GM18520 (cell line): ENCODE measurements around the gene ARID1B.

Experiments
- ATAC-seq: cut with Tn5 transposase; IDR thresholded peaks from one replicate; pipeline ENCODE4 v1.9.1; 2021; ENCODE audit not compliant: unreplicated experiment

Gene ARID1B

DNA sequence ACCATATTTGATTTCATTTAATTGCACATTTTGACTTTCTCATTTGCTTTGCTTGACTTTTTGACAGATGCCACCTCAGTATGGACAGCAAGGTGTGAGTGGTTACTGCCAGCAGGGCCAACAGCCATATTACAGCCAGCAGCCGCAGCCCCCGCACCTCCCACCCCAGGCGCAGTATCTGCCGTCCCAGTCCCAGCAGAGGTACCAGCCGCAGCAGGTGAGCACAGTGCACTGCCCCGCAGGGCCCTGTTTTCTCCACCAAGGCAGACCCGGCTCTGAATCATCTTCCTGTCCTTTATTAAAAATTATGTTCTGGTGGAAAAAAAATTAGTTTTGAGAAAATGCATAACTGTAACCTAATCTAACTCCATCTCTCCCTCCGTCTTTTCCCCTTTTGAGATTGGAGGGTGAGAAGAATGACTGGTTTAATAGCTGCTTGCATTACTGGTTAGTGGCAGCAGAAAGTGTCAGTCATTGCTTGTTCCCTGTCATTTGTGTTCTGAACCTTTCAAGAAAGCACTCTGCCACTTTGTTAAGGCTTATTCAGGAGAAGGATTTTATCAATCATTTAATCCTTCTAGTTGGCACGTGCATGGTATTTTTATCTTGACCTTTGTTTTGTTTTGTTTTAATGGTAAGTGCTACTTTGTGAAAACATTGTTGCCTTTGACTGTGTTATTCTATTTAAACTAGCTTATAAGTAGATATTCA lies 124.3 kb downstream of the ARID1B start:
- no peak for ATAC-seq

- ATAC-seq: no peak
Observed at GRCh38 chr6:156902782-156903181, 125.6 kb downstream of the ARID1B start.

GRCh38 chr6:156904176-156904967 lies 127.2 kb downstream of the ARID1B start:
- ATAC-seq: no peak

DNA sequence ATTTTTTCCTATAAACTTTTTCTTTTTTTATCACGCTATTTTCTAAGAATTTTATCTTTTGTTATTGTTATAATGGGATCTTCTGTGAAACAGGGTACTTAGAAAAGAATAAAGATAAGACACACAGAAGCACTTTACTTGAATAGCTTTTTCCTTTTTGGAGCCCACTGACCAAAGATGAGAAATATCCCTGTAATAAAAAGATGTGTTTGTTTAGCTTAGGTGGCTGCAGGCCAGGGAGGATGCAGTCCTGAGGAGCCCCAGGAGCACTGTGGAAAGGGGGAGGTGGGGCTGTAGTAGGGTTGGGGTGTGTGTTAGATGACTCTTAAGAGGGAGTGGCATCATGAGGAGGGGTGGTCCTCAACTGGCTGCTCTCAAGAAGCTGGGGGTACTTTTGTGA lies 128.6 kb downstream of the ARID1B start:
- ATAC-seq: no peak

GRCh38 chr6:156906451-156906850 lies 129.3 kb downstream of the ARID1B start:
- no peak for ATAC-seq

DNA sequence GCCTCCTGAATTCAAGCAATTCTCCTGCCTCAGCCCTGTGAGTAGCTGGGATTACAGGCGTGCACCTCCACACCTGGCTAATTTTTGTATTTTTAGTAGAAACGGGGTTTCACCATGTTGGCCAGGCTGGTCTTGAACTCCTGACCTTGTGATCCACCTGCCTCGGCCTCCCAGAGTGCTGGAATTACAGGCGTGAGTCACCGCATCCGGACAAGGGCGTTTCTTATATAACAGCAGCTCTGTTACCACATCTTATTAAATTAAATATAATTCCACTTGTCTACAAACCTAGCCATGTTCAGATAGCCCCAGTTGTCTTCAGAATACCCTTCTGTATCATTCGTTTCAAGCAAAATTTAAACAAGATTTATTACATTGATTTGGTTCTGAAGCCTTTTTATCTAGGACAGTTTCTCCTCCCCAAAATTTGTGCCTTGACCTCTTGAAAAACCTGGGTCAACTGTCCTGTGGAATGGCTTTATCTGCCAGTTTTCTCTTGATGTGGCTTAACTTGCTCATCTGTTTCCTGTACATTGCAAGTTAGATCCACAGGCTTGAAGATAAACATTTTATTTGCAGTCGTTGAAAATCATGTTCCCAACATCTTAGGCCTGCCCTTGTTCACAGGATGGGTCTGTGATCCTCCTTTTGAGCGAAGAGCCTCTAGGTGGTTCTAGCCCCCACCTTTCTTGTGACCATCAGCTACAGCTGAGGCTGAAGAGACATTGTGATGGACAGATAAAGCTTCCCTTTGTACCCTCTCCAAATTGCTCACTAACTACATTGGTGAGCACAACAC lies 132.2 kb downstream of the ARID1B start:
- no peak for ATAC-seq

DNA sequence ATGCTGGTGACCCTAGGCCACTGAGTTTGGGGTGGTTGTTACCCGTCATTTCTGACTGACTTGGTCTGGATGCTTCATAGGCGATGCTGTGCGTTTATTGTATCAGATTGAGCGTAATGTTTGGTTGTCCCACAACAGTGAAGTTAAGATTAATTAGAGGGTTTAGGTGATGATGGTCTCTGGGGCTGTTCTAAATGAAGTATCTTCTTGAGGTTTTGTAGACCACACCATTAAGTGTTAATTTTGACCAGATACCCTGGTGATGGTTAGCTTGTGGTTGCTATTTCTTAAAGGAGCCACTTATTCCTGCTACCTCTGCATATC lies 132.8 kb downstream of the ARID1B start:
- no peak for ATAC-seq

GRCh38 chr6:156910938-156911337 lies 133.8 kb downstream of the ARID1B start:
- ATAC-seq: no peak

DNA sequence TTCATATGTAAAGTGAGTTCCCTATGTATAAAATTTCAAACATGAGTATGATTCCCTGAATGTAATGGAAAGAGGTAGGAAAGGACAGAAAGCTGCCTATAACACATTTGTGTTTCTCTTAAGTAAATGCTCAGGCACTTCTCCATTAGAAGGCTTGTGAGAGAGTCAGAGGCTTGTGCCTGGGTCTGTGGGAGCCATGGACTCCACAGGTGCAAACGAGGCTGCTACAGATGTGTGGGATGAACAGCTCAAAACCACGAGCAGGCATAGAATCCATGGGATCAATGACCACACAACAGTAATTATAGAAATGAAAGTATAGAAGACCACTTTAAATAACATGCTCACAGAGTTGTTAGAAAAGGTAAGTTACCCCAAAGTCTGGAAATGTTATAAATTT lies 134.4 kb downstream of the ARID1B start:
- no peak for ATAC-seq

GRCh38 chr6:156912431-156912830 lies 135.3 kb downstream of the ARID1B start:
- ATAC-seq: no peak

GRCh38 chr6:156914181-156914580 lies 137.0 kb downstream of the ARID1B start:
- no peak for ATAC-seq

DNA sequence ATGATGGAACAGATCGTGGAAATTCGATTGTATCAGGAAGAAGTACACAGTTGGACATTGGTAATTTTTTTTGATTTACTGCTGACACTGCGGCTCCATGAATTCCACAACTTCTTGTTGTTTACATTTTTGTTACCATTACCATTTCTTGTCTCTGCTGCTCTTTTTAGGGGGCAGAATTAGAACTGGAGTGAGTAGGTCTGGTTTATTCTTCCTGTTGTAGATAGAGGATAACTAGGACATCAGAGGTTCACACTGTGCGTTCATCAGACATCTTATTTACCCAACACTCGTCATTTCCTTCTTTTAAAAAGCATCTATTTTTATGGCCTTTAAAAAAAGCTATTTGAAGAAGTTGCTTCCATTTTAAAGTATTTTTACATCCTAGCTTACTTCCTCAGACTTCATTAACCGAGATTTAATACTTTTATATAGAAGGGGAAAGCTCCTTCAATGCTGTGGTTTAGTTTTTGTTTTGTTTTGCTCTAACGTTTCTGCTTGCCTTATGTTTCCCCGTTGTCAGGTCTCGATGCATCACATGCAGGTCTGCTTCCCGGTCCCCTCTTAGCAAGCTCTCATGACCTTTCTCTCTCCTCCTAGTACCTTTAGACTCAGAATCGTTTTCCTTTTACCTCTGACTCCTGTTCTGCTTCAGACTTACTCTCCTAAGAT lies 139.1 kb downstream of the ARID1B start:
- peak; percentile 30 for ATAC-seq

- ATAC-seq: peak; percentile 36
Observed at GRCh38 chr6:156917213-156917612, 140.0 kb downstream of the ARID1B start.

DNA sequence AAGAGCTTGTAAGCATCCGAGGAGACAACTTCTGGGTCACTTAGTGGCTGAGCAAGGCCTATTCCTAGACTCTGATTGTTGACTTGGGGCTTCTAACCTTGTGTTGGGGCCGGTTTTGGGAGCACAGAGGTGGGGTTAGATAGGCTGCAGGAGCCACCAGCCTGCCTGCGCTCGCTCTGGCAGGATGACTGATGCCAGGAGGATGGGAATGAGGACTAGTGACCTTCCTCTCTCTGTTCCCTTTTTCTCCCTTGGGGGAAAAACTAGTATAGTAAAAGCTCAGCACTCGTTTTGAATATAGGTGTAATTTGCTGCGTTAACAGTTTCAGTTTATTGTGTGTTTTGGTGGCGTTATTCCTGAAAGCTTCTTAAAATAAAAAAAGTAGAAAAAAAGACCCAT lies 141.5 kb downstream of the ARID1B start:
- no peak for ATAC-seq

GRCh38 chr6:156919370-156919769 lies 142.2 kb downstream of the ARID1B start:
- no peak for ATAC-seq

GRCh38 chr6:156919814-156920369 lies 142.7 kb downstream of the ARID1B start:
- ATAC-seq: no peak

GRCh38 chr6:156924246-156924645 lies 147.1 kb downstream of the ARID1B start:
- ATAC-seq: no peak

- ATAC-seq: no peak
Observed at GRCh38 chr6:156925026-156925425, 147.8 kb downstream of the ARID1B start.

- no peak for ATAC-seq
Observed at GRCh38 chr6:156925718-156926607, 148.8 kb downstream of the ARID1B start.

DNA sequence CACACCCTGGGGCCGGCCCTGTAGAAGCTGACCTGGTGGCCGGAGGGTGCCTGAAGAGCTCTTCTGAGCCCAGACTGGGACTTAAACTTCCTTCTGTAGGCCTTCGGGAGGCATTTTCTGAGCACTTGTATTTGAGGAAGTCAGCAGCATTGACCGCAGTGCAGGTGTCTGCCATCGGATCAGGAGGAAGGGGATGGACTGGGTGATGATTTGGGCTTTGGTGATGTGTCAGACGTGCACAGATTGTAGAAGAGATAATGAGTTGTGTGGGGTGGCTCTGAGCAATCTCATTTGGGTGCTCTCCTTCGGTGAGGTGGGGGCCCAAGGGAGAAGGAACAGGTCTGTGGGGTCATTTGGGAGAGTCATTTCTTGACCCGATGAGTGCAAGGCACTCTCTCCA lies 150.9 kb downstream of the ARID1B start:
- no peak for ATAC-seq
